ENCODE measurements around the gene ALMS1.

DNA sequence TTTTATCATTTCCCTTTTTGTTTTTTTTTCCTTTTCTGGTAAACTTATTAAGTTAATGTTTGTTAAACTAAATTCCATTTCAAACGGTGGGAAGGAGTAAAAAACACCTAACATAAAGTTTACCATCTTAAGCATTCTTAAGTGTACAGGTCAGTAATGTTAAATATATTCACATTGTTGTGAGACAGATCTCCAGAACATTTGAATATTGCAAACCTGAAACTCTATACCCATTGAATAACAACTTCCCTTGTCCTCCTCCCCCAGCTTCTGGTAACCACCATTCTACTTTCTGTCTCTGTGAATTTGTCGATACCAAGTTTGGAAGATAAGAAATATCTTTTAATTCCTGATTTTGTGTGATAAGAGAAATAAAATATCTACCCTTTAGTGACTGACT is 268.5 kb downstream of the ALMS1 start:
- TF ChIP-seq, protein P1, sequence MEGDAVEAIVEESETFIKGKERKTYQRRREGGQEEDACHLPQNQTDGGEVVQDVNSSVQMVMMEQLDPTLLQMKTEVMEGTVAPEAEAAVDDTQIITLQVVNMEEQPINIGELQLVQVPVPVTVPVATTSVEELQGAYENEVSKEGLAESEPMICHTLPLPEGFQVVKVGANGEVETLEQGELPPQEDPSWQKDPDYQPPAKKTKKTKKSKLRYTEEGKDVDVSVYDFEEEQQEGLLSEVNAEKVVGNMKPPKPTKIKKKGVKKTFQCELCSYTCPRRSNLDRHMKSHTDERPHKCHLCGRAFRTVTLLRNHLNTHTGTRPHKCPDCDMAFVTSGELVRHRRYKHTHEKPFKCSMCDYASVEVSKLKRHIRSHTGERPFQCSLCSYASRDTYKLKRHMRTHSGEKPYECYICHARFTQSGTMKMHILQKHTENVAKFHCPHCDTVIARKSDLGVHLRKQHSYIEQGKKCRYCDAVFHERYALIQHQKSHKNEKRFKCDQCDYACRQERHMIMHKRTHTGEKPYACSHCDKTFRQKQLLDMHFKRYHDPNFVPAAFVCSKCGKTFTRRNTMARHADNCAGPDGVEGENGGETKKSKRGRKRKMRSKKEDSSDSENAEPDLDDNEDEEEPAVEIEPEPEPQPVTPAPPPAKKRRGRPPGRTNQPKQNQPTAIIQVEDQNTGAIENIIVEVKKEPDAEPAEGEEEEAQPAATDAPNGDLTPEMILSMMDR (IDR thresholded peaks at IDR 0.05) = no peak
- TF ChIP-seq POLR2A (IDR thresholded peaks at IDR 0.05) (no peak), EP300 (IDR thresholded peaks at IDR 0.05) (no peak)
